GM12878 (cell line): ENCODE measurements around the gene SARM1. TPM values are rescaled to one million over a fixed set of nuclear protein-coding genes. Genes with fewer than 3 reads are reported as not detected.

Experiments used
- ATAC-seq: fragments of 200-7000 bp; cut with Tn5 transposase; 3 replicates; pipeline ENCODE4 v1.9.1; 2020; ENCODE audit warnings: mild to moderate bottlenecking, moderate library complexity
- BruUV-seq: library from RNA; stranded (reverse); fragments of 400-500 nt; replicated peaks from 2 replicates; lab custom pipeline; 2021; lab: Mats Ljungman, UMichigan
- CTCF ChIA-PET: fragments of 300-600 bp; sonication (Branson Sonifier 250); formaldehyde crosslinking; extraction: SDS; loops from one replicate; lab custom pipeline; 2021; ENCODE audit warnings: inconsistent platforms; lab: Yijun Ruan, JAX
- POLR2A ChIA-PET: fragments of 350-600 bp; formaldehyde crosslinking; extraction: SDS; loops from one replicate; lab custom pipeline; 2021; ENCODE audit warnings: inconsistent platforms; lab: Charles Lee
- RAD21 ChIA-PET: fragments of 300-600 bp; sonication (Branson Sonifier 250); formaldehyde crosslinking; loops from one replicate; lab custom pipeline; 2023; ENCODE audit warnings: antibody characterized with exemption; ENCODE audit not compliant: unreplicated experiment; lab: Charles Lee
- SMC1A ChIA-PET: fragments of 300-600 bp; sonication (Branson Sonifier 250); formaldehyde crosslinking; loops from one replicate; lab custom pipeline; 2023; ENCODE audit not compliant: unreplicated experiment, uncharacterized antibody; lab: Charles Lee
- DNase-seq: peaks from one replicate; pipeline ENCODE4 v3.0.0-alpha.2; 2011; ENCODE audit warnings: low read depth, low spot score
- FAIRE-seq: peaks from 3 replicates; lab custom pipeline; 2011; peaks lifted over from hg19 to GRCh38; lab: Jason Lieb, UNC
- H2AFZ ChIP-seq: 2 replicates; pipeline ENCODE4 v1.6.0; 2011; ENCODE audit warnings: low read depth, low read length, control low read depth; ENCODE audit not compliant: control insufficient read depth
- H3K27ac ChIP-seq: 2 replicates; pipeline ENCODE4 v1.5.1; 2011; ENCODE audit warnings: control low read depth; ENCODE audit not compliant: control insufficient read depth, insufficient read depth
- H3K27me3 ChIP-seq, 2 experiments: replicated peaks in 1 of 2; 2 replicates each; pipeline versions ENCODE4 v1.6.0 to v1.6.1; 2011; ENCODE audit warnings: low read length in 1 of 2; ENCODE audit not compliant: control insufficient read depth in 2 of 2, insufficient read depth in 2 of 2
- H3K36me3 ChIP-seq, 2 experiments: 2 replicates each; pipeline ENCODE4 v1.5.1; 2011; ENCODE audit warnings: low read length in 1 of 2; ENCODE audit not compliant: control insufficient read depth in 2 of 2, insufficient read depth in 2 of 2
- H3K4me1 ChIP-seq: 2 replicates; pipeline ENCODE4 v1.6.1; 2011; ENCODE audit warnings: mild to moderate bottlenecking, low read length, moderate library complexity, mixed read lengths; ENCODE audit not compliant: control insufficient read depth, insufficient read depth
- H3K4me2 ChIP-seq: 2 replicates; pipeline ENCODE4 v1.6.0; 2011; ENCODE audit warnings: control low read depth; ENCODE audit not compliant: control insufficient read depth, insufficient read depth
- H3K4me3 ChIP-seq: fragments of 200-600 bp; sonication (generic); 2 replicates; pipeline ENCODE4 v1.5.1; 2016
- H3K79me2 ChIP-seq: 2 replicates; pipeline ENCODE4 v1.6.0; 2011; ENCODE audit warnings: low read length; ENCODE audit not compliant: control insufficient read depth, insufficient read depth
- H3K9ac ChIP-seq: 2 replicates; pipeline ENCODE4 v1.8.0; 2011; ENCODE audit warnings: low read length, control low read depth, mixed read lengths; ENCODE audit not compliant: control insufficient read depth, insufficient read depth
- H3K9me3 ChIP-seq: replicated peaks from 3 replicates; pipeline ENCODE4 v1.5.1; 2011; ENCODE audit warnings: mild to moderate bottlenecking, low read length; ENCODE audit not compliant: control insufficient read depth, insufficient read depth
- H4K20me1 ChIP-seq: 2 replicates; pipeline ENCODE4 v1.6.0; 2011; ENCODE audit not compliant: control insufficient read depth, insufficient read depth
- CBX3 ChIP-seq: fragments of 200-600 bp; sonication (generic); IDR thresholded peaks from 2 replicates; pipeline ENCODE4 v1.6.1; 2016; ENCODE audit warnings: low read depth, borderline replicate concordance
- CEBPZ ChIP-seq: fragments of 150-350 bp; IDR thresholded peaks from 2 replicates; pipeline ENCODE4 v1.6.1; 2016; ENCODE audit warnings: low read depth, low read length
- KAT2A ChIP-seq: conservative IDR thresholded peaks from 2 replicates; pipeline ENCODE4 v1.6.1; 2011; ENCODE audit warnings: low read depth, low read length; ENCODE audit not compliant: control insufficient read depth
- KDM1A ChIP-seq: fragments of 200-600 bp; sonication (generic); IDR thresholded peaks from 2 replicates; pipeline ENCODE4 v1.6.1; 2016; ENCODE audit warnings: borderline replicate concordance
- MTA2 ChIP-seq: fragments of 450-650 bp; IDR thresholded peaks from 2 replicates; pipeline ENCODE4 v1.6.1; 2016; ENCODE audit warnings: low read depth, mild to moderate bottlenecking, moderate library complexity
- NBN ChIP-seq: fragments of 450-650 bp; IDR thresholded peaks from 2 replicates; pipeline ENCODE4 v1.6.1; 2016
- POLR2A ChIP-seq: IDR thresholded peaks from 2 replicates; pipeline ENCODE4 v1.6.1; 2011; ENCODE audit warnings: low read depth, mild to moderate bottlenecking, low read length
- POU2F2 ChIP-seq: IDR thresholded peaks from 3 replicates; pipeline ENCODE4 v1.6.1; 2011; ENCODE audit warnings: low read depth, mild to moderate bottlenecking, low read length, borderline replicate concordance
- SP1 ChIP-seq: IDR thresholded peaks from one replicate; pipeline ENCODE4 v1.6.1; 2011; ENCODE audit warnings: low read depth, low read length
- WGBS: methylation state at CpG from one replicate; pipeline ENCODE4 v1.1.6; 2016; ENCODE audit warnings: low lambda C conversion rate; ENCODE audit not compliant: insufficient replicate concordance, insufficient coverage; ENCODE audit errors: missing lambda C conversion rate; 5-methylcytosine and 5-hydroxymethylcytosine counted together
- in situ Hi-C: fragments of 300-500 bp; cut with MboI; formaldehyde crosslinking; loops from 9 replicates; pipeline ENCODE4 v1.14.3; 2018; ENCODE audit warnings: mixed read lengths
- intact Hi-C: fragments of 100-400 bp; cut with micrococcal nuclease; formaldehyde crosslinking; loops from one replicate; pipeline ENCODE4 v1.14.2; 2022; ENCODE audit not compliant: unreplicated experiment
- polyA plus RNA-seq, 11 experiments: library from polyadenylated mRNA; depleted of rRNA in 4 of 11; unstranded in 6 of 11; stranded (reverse) in 5 of 11; fragments of >200 nt; fragmentation: Nextera tagmentation in 4 of 11; fragmentation: Illumina TruSeq in 1 of 11; extraction: Ambion mirVana in 4 of 11; extraction: Trizol in 1 of 11; gene quantifications; 1 replicate in 1 of 11; 2 replicates in 10 of 11; pipeline versions ENCODE4 v1.2.1 to v1.2.3, GENCODE V29; 2011 to 2016; ENCODE audit warnings: inconsistent platforms in 2 of 11, missing spikeins in 2 of 11, low read depth in 1 of 11
- total RNA-seq, 4 experiments: library from RNA; depleted of rRNA in 3 of 4; stranded (reverse); fragments of >200 nt in 3 of 4; fragmentation: Illumina TruSeq in 1 of 4; extraction: Trizol in 1 of 4; gene quantifications; 2 replicates each; pipeline versions ENCODE4 v1.2.1 to v1.2.3, GENCODE V29; 2013 to 2021

SARM1 gene
- total and polyA plus RNA-seq, 10 of the 15 experiments (the other 5 are each of a cell fraction or from before 2014, with no cell fraction given) = 0.56 to 25.3 (median 11.9) TPM

DNA sequence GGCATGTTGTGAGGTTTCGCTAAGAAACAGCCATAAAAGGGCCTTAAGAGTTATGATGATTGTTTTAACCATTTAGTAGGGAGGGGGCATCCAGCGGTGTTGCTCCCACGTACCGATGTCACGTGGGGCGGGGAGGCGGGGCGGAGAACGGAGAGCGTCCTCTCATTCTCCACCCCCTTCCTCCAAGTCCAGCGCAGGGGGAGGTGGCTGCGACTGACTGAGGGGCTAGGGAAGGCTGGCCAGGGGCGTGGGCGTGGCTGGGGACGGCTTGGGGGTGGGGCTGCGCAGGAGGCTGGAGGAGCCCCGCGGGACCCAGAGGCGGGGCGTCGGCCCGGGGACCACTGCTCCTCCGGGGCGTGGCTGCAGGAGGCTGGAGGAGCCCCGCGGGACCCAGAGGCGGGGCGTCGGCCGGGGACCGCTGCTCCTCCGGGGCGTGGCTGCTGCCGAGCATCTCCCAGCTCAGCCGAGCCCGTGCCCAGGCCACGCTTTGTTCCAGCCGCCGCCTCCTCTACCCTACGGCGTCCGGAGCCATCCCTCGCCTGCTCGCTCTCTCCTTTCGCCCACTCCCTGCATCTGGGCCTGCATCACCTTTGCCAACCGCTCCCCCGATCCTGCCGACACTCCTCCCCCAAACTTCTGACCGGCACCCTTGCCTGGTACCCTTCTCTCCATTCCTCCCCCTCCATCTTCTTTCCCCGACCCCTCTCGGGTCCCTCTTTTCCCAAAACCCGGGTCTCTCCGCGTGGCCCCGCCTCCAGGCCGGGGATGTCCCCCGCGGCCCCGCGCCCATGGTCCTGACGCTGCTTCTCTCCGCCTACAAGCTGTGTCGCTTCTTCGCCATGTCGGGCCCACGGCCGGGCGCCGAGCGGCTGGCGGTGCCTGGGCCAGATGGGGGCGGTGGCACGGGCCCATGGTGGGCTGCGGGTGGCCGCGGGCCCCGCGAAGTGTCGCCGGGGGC lies at the start of gene SARM1 (continued):
- TF ChIP-seq CEBPZ = no peak
- no peak for TF ChIP-seq KDM1A
- TF ChIP-seq NBN = 0 out of 2 replicates have a peak, but pooled peaks have one; percentile 52
- TF ChIP-seq KAT2A = no peak
- TF ChIP-seq POU2F2 = no peak
- peak; percentile 76 for TF ChIP-seq POLR2A
- TF ChIP-seq SP1 = peak; percentile 21
- no peak for TF ChIP-seq MTA2

GRCh38 chr17:28324267-28324745 lies 47.2 kb upstream of the SARM1 start:
- WGBS = 95% methylated on average over 5 of the region's 5 CpGs
- H4K20me1 ChIP-seq = no peaks in the 10 kb centered on the region
- no peaks in the 10 kb centered on the region for H3K27me3 ChIP-seq
- SMC1A ChIA-PET = no interaction called here
- FAIRE-seq (no peak), ATAC-seq (no peak), DNase-seq (no peak)
- peaks cover 6% of the 10 kb centered on the region; the same call in 1 of the 2 replicates for H3K4me1 ChIP-seq
- peaks cover 55% of the 10 kb centered on the region for H3K79me2 ChIP-seq
- BruUV-seq = no TSS peak
- no peak overlapping the region for H2AFZ ChIP-seq
- TF ChIP-seq CBX3 (no peak), POU2F2 (no peak)
- no peak overlapping the region for H3K9ac ChIP-seq
- POLR2A ChIA-PET = interaction anchor here (0.6 to 0.9 kb wide), 2 partner anchors 155 to 431 kb away, joined by 3 to 4 read pairs; partner anchors contain the start of gene LYRM9
- no peaks in the 10 kb centered on the region for H3K9me3 ChIP-seq
- in situ Hi-C loops = no loop called here
- peaks cover 11 to 13% of the 10 kb centered on the region in 2 experiments for H3K36me3 ChIP-seq
- H3K4me3 ChIP-seq = no peak overlapping the region
- no peak overlapping the region for H3K27ac ChIP-seq
- CTCF ChIA-PET = no interaction called here
- intact Hi-C loops = loop anchor here (5.0 kb wide), 1 partner anchor 92 kb away; no protein-coding TSS in a partner anchor
- H3K4me2 ChIP-seq = peak overlapping the region; percentile 26; the same call in 1 of the 2 replicates
- RAD21 ChIA-PET = no interaction called here
